ENCODE results near the gene SEC22B.
"Not testable (repeated sequence)": the region's sequence is repeated elsewhere in the genome, so short reads cannot be mapped to it uniquely, and the experiment has no call there.

SEC22B gene

DNA sequence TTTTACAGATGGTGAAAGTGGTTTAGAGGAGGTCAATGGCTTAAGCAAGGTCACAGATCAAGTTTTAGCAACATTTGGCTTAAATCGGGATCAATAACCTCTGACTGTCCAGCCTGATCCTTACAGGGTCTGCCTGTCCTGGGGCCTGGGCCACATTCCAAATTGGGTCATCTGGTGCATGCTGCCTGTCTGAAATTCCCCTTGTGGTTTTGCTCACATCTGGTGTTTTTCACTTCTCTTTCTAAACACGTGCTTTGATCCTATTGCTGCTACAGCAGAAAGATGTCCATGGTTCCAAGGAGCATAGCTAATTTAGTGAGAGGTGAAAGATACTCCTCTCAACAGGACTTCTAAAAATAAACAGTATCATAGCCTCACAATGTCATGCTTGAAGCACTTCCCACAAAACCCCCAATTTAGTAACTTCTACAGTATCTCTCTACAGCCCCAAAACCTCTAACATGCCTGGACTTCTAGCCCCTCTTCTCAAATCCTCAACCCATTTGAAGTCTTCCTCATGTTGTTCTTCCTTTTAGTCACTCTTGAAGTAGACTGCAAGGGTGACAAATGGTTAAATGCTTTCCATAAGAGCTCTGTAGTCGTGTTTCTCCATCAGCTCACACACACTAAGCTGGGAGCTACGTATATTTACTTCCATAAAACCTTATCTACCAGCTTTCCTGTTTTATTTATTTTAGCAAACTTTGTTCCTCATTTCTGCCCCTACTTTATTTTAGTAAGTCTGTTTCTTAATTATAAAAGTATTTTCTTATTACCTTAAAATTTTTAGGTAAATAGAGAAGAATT lies 58.7 kb downstream of the SEC22B start:
- not testable (repeated sequence) for DNase-seq (ENCODE audit: low read depth in 2 of 2, low spot score in 1 of 2)

DNA sequence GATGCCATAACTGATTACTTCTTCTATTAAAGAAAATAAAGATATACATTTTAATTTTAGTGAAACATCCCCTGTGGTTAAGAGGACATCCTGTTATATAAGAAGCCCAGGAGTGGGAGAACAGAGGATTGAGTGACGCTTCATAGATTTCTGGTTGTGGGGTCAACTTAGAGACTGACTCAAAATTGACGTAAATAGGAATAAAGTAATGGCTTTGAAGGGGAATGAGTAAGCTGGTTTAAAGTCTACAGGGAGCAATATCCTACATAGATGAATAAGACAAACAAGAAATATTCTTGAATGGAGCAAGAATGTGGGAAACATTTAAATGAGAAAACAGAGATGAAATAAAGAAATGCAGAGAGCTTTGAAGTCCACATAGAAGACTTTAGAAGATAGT lies 60.2 kb downstream of the SEC22B start:
- not testable (repeated sequence) for DNase-seq (ENCODE audit: low read depth in 2 of 2, low spot score in 1 of 2)

DNA sequence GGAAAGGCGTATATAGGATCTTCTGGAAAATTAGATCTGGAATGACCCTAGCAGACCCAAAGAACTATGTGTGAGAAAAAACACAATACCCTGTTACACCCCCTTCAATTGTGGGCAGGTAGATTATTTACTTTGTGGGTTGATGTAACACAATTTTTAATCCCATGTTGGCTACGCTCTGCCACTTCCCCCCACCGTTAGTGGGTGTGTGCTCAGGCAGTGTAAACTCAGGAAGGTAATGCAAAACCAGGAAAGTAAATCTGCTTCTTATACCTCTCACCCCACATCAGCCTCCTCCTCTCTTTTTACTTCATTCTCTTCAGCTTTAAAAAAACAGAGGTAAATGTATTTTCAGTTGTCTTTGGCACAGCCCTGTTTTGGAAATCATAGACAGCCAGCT lies 63.2 kb downstream of the SEC22B start:
- not testable (repeated sequence) for DNase-seq (ENCODE audit: low read depth in 2 of 2, low spot score in 1 of 2)

DNA sequence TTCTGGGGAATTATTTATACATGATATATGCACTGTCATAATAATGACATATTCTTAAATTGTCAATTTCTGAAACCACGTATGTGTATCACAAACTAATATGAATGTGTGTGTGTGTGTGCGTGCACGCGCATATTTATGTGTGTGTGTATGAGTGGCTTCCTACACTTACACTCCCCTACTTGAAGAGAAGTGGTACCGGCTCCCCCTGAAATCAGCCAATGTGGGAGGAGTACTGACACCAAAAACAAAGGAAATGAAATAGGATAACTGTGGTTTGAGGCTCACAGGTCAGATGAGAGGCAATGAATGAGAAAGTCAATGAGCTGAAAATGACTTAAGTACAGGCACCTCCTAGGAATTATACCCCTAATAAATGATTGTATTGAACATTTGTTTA lies 64.1 kb downstream of the SEC22B start:
- not testable (repeated sequence) for DNase-seq (ENCODE audit: low read depth in 2 of 2, low spot score in 1 of 2)

DNA sequence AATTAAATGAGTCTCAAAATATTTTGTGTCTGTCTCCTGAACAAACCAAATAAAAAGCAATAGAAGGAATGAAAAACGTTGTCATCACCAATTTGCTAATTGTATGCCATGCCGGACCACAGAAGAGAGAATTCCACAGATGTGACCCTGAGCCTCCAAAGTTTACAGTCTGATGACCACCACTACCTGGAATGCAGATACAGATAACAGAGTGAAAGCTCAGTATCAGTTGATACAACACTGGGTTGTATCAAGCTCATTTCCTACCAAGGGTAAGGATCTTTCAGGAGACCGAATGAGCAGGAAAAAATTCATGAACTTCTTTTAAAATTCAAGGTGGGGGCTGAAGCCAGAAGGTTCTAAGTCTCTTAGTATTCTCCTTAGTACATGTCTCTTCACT lies 64.5 kb downstream of the SEC22B start:
- DNase-seq (ENCODE audit: low read depth in 2 of 2, low spot score in 1 of 2) = not testable (repeated sequence)

DNA sequence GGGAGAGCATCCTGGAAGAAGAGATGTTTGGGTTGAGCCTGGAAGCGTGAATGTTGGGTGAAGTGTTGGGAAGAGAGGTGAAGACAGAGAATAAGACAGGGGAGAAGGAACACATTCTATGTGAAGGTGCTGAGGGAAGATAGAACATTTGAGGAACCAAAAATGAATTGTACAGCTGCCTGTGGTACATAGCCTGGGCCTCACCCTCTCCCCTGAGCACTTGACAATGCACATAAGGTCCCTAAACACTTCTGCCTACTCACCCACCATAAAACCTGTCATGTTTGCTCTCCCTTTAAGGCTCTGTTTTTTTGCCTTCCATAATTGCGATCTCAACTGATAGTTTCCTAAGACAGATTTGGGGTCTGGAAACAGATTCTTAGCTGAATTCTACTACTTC lies 65.3 kb downstream of the SEC22B start:
- DNase-seq (ENCODE audit: low read depth in 2 of 2, low spot score in 1 of 2) = not testable (repeated sequence)

DNA sequence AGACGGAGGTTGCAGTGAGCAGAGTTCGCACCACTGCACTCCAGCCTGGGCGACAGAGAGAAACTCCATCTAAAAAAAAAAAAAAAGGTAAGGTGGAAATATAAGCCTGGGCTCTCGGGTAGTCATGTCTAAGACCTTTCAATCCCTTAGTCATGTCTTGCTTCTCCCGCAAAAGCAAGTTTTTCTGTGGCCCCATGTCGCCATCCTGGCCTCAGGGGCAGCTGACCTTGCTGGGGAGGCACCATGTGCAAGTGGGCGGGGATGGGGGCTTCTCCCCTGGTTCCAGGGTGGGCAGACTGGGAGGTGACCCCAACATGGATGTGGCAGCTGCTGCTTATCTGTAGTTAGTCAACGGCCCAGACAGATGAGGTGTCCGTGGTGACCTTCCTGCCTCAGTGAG lies 66.7 kb downstream of the SEC22B start:
- not testable (repeated sequence) for DNase-seq (ENCODE audit: low read depth in 2 of 2, low spot score in 1 of 2)

DNA sequence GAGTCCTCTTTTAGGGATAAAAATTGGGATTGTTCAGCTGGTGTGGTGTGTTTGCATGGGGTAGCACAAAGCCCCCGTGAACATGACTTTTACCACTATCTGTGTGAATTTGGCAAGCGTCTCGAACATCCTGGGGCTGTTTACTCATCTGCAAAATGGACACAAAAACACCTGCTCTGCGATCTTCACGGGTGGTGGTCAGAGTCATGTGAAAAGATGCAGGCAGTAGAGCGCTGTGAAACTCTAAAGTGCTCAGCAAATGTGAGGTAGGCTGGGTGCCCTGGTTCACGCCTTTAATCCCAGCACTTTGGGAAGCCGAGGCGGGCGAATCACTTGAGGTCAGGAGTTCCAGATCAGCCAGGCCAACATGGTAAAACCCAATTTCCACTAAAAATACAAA lies 67.1 kb downstream of the SEC22B start:
- DNase-seq (ENCODE audit: low read depth in 2 of 2, low spot score in 1 of 2) = not testable (repeated sequence)

DNA sequence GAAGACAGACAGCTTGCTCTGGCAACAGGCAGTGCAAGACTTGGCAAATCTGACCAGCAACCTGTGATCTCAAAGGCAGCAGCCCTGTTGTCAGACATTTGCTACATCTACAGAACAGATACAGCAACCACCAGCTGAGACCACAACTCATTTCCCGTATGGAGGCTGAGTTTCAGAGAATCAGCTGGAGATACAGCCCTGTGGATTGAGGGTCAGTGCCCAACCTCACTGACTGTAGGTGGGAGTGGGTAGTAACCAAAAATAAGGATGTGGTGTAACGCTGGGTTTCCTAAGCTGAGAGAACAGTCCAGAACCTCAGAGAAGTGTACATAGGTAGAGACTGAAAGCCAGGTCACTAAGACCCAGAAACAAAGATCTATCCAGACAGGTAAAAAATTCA lies 71.0 kb downstream of the SEC22B start:
- DNase-seq (ENCODE audit: low read depth in 2 of 2, low spot score in 1 of 2) = not testable (repeated sequence)

DNA sequence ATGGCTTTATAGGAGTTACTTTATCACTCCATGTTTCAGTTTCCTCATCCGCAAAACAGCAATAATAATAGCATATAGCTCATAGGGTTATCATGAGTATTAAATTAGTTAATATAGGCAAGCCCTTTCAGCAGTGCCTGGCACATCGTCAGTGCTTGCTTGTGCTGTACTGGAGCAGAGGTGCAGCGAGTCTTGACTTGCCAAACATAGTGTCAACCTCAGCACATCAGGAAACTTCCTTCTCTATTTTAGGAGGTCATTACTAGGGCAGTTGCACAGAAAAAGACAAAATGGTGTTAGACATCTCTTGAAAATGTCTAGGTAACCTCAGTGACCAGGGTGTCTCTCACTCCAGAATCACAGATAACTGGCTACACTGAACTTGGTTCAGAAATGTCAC lies 72.6 kb downstream of the SEC22B start:
- not testable (repeated sequence) for DNase-seq (ENCODE audit: low read depth in 2 of 2, low spot score in 1 of 2)

DNA sequence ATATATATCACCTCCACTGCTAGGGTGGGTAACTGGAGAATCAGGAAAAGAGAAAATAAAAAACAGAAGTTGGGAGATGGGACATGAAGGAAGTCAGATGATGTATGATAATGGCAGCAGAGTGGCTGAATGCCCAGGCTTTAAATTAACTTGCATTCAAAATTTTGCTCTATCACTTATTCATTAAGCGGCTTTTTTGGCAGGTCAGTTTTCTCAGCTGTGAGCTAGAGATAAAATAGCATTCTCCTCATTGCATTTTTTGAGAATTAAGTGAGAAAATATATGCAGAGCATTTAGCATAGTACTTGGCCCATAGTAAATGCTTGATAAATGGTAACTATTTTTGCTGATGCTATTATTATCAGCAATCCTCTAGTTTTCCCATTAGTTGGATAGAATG lies 74.7 kb downstream of the SEC22B start:
- not testable (repeated sequence) for DNase-seq (ENCODE audit: low read depth in 2 of 2, low spot score in 1 of 2)
